ENCODE results near the gene GOSR2. TPM values are rescaled to one million over a fixed set of nuclear protein-coding genes. Genes with fewer than 3 reads are reported as not detected.

GOSR2 gene
- total RNA-seq, 2 experiments from 2014 or later: 53.1 to 57.8 TPM

- CTCF ChIA-PET: interaction anchor here (1.2 kb wide), 1 partner anchor 26 kb away, joined by 3 read pairs; no protein-coding TSS in a partner anchor
- Mint-ChIP-seq H3K27ac (no peak overlapping the region), H3K9me3 (ENCODE audit: low read depth) (no peaks in the 10 kb centered on the region), H3K36me3 (no peaks in the 10 kb centered on the region), H3K4me3 (no peak overlapping the region), H3K4me1 (no peaks in the 10 kb centered on the region), H3K27me3 (peaks cover 3% of the 10 kb centered on the region)
- DNase-seq (no peak), ATAC-seq (no peak)
Measured at GRCh38 chr17:46968224-46968834, 45.4 kb downstream of the GOSR2 start.

GRCh38 chr17:46968896-46969295 lies 45.9 kb downstream of the GOSR2 start:
- DNase-seq (no peak), ATAC-seq (no peak)
- Mint-ChIP-seq H3K27me3 (peaks cover 3% of the 10 kb centered on the region), H3K4me3 (no peak overlapping the region), H3K27ac (no peak overlapping the region), H3K9me3 (ENCODE audit: low read depth) (no peaks in the 10 kb centered on the region), H3K4me1 (no peaks in the 10 kb centered on the region), H3K36me3 (no peaks in the 10 kb centered on the region)
- CTCF ChIA-PET: no interaction called here

DNA sequence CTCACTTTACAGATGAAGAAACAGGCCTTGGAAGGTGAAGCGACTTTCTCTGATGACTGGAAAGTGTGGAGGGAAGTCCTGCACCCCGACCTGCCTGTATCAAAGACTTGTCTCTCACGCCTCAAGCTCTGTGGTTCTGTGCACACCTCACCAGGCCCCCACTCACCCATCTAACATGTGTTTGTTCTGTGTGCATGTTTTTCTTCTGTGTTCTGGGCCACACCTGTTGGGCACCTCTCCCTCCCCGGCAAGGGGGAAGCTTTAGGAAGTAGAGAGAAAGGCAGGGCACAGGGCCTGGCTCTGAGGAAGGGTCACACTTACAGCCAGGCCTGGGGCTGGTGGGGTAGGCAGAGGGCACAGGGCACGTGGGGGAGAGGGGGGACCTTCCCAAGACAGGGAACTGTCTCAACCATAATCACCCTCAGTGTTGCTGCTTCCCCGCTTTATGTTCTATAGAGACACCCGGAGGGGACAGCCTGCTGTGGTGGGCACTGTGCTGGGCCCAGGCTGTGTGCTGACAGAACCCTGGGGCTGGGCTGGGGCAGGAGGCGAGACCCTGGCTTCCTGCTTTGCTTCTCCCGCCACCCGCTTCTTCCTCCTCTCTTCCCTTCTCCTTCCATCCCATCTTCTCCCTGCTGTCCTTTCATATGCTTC lies 48.8 kb downstream of the GOSR2 start:
- Mint-ChIP-seq H3K9me3 (ENCODE audit: low read depth) (no peaks in the 10 kb centered on the region), H3K4me3 (no peak overlapping the region), H3K27me3 (peaks cover 10% of the 10 kb centered on the region), H3K36me3 (no peaks in the 10 kb centered on the region), H3K4me1 (no peaks in the 10 kb centered on the region), H3K27ac (no peak overlapping the region)
- ATAC-seq: no peak
- CTCF ChIA-PET: no interaction called here
- DNase-seq: no peak

DNA sequence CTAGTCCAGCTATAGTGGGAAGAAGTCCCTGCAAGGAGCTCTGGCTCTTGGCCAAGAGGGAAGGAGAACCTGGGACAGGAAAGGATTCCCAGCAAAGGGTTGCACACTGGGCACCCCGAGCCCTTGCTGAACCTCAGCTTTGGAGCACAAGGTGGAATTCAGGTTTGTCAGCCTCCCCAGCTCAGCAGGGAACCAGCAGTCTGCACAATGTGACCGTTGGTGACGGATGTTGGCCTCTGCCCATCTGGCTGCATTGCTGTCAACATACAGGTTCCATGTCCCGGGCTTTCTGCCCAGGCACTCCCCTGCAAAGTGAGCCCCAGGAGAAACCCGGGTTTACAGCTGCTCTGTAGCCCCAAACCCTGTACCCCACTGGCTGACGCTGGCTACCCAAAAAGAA lies 49.4 kb downstream of the GOSR2 start:
- Mint-ChIP-seq H3K36me3 (no peaks in the 10 kb centered on the region), H3K27ac (no peak overlapping the region), H3K4me3 (no peak overlapping the region), H3K27me3 (peaks cover 15% of the 10 kb centered on the region), H3K9me3 (ENCODE audit: low read depth) (no peaks in the 10 kb centered on the region), H3K4me1 (no peaks in the 10 kb centered on the region)
- no peak for ATAC-seq
- no peak for DNase-seq
- CTCF ChIA-PET: no interaction called here

GRCh38 chr17:46974086-46974485 lies 51.1 kb downstream of the GOSR2 start:
- Mint-ChIP-seq H3K27me3 (peaks cover 25% of the 10 kb centered on the region), H3K36me3 (no peaks in the 10 kb centered on the region), H3K4me3 (no peak overlapping the region), H3K4me1 (peaks cover 4% of the 10 kb centered on the region), H3K27ac (no peak overlapping the region), H3K9me3 (ENCODE audit: low read depth) (no peaks in the 10 kb centered on the region)
- no peak for ATAC-seq
- CTCF ChIA-PET: interaction anchor here (1.0 kb wide), 1 partner anchor 18 kb away, joined by 3 read pairs; no protein-coding TSS in a partner anchor
- DNase-seq: no peak

- Mint-ChIP-seq H3K27me3 (peaks cover 36% of the 10 kb centered on the region), H3K9me3 (ENCODE audit: low read depth) (no peaks in the 10 kb centered on the region), H3K4me3 (no peak overlapping the region), H3K36me3 (no peaks in the 10 kb centered on the region), H3K4me1 (peaks cover 12% of the 10 kb centered on the region), H3K27ac (no peak overlapping the region)
- DNase-seq (no peak), ATAC-seq (no peak)
- CTCF ChIA-PET: interaction anchor here (1.0 kb wide), 1 partner anchor 17 kb away, joined by 3 read pairs; no protein-coding TSS in a partner anchor
Measured at GRCh38 chr17:46975287-46975686, 52.3 kb downstream of the GOSR2 start.

- Mint-ChIP-seq H3K4me3 (no peak overlapping the region), H3K4me1 (peaks cover 13% of the 10 kb centered on the region), H3K9me3 (ENCODE audit: low read depth) (no peaks in the 10 kb centered on the region), H3K27ac (no peak overlapping the region), H3K36me3 (no peaks in the 10 kb centered on the region), H3K27me3 (peaks cover 45% of the 10 kb centered on the region)
- DNase-seq (no peak), ATAC-seq (no peak)
- CTCF ChIA-PET: no interaction called here
Measured at GRCh38 chr17:46976626-46977270, 53.8 kb downstream of the GOSR2 start.

DNA sequence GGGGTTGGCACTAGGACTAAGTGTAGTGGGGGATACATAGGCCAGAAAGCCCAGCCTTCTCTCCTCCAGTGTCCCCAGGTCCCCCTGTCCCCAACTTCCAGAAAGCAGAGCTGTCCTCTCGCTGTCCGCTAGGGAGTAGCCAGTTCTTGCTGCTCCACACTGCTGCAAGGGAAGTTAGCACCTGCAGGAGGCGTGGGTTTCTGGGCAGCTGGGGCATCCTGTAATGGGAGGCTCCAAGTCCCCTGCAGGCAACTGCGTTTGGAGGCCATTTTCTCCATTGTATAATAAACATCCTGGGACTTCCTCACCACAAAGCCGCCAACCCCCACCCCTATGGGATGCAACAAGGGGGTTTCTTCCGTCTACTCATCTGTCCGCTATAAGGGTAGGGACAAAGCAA lies 54.4 kb downstream of the GOSR2 start:
- no peak for DNase-seq
- no peak for ATAC-seq
- Mint-ChIP-seq H3K4me3 (no peak overlapping the region), H3K27ac (no peak overlapping the region), H3K27me3 (peaks cover 45% of the 10 kb centered on the region), H3K4me1 (peaks cover 13% of the 10 kb centered on the region), H3K9me3 (ENCODE audit: low read depth) (no peaks in the 10 kb centered on the region), H3K36me3 (no peaks in the 10 kb centered on the region)
- CTCF ChIA-PET: interaction anchor here (2.4 kb wide), 1 partner anchor 35 kb away, joined by 12 read pairs; no protein-coding TSS in a partner anchor

DNA sequence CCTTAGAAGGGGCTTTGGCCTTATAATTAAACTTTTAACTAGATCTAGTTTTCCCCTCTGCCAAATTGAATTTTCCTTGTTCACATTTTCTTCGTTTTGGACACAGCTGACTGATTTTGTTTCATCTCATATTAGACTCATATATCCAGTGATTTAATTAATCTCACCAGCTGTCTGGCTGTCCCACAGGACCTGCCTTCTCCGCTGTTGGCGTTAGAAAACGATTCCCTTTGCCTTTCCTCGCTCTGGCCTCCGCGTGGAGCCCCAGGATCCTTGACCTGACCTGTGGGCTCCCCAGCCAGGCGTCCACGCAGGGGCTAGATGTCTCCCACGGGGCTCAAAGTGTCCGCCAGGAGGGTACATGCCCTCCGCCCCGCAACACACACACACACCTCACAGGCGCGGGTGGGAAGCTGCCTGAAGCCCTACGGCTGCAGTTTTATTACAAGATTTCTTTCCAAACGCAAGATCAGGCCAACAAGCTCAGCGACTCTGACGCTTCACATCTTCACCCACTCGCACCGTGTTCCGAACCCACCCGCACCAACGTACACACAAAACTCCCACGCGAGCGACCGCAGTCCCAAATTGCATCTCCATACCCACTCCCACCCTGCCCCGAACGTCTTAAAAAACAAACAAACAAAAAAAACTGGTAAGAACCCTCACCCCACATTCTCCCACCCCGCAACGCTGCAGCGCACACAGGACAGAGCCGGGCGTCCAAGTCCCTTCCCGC lies 55.0 kb downstream of the GOSR2 start:
- Mint-ChIP-seq H3K27me3 (peaks cover 45% of the 10 kb centered on the region), H3K4me1 (peaks cover 13% of the 10 kb centered on the region), H3K36me3 (no peaks in the 10 kb centered on the region), H3K4me3 (peak overlapping the region; percentile 42), H3K9me3 (ENCODE audit: low read depth) (no peaks in the 10 kb centered on the region), H3K27ac (no peak overlapping the region)
- CTCF ChIA-PET: interaction anchor here (2.4 kb wide), 1 partner anchor 36 kb away, joined by 12 read pairs; no protein-coding TSS in a partner anchor
- ATAC-seq (peak; percentile 18), DNase-seq (no peak)

GRCh38 chr17:46978489-46979146 lies 55.7 kb downstream of the GOSR2 start:
- no peaks in the 10 kb centered on the region for H3K36me3 Mint-ChIP-seq
- CTCF ChIA-PET: interaction anchor here (2.4 kb wide), 1 partner anchor 37 kb away, joined by 12 read pairs; no protein-coding TSS in a partner anchor

DNA sequence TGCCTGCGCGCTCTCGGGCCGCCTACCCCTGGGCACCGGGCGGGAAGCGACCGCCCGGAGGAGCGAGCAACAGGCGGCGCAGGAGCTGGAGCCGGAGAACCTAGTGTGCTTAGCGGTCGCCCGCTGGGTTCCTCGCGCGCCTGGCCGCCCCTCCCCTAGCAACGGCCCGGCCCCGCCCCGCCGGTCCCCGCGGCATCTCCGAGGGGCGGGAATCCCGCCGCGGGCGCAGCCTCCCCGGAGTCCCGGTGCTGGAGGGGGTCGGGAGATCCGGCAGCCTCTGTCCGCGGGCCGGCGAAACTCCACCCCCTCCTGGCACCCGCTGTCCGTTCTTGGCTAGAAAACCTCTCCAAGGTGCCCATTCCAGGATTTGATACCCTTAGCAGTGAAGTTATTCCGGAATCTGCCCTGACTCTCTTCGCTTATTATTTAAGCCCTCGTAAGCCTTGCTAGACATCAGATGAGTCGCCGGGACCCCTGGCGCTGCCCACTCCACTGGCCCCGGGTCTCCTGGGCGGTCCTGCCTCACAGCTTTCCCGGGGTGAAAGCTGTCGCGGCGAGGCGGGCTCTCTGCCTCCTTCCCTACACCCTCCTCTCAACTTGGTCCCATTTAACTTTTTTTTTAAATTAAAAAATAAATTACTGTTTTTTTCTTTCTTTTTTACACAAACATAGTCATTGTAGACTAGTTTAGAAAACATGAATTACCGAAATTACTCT lies 56.3 kb downstream of the GOSR2 start, which contains the start of gene RPRML:
TSS of gene RPRML (minus strand) at position 107 of the 717 bp plus-strand sequence. CDS start 246 bp downstream, outside the sequence.
- Mint-ChIP-seq H3K36me3 (no peaks in the 10 kb centered on the region), H3K4me3 (peak within 1 kb of the TSS; percentile 59), H3K27ac (no peak within 1 kb of the TSS), H3K27me3 (peaks cover 45% of the 10 kb centered on the region), H3K4me1 (peaks cover 13% of the 10 kb centered on the region), H3K9me3 (ENCODE audit: low read depth) (no peaks in the 10 kb centered on the region)
- ATAC-seq (peak; percentile 77), DNase-seq (peak; percentile 44)
- CTCF ChIA-PET: interaction anchor here (2.4 kb wide), 1 partner anchor 37 kb away, joined by 12 read pairs; no protein-coding TSS in a partner anchor

More at GRCh38 chr17:46978489-46979146, 55.7 kb downstream of the GOSR2 start:
- ATAC-seq: peak; percentile 29
- Mint-ChIP-seq H3K4me1 (peaks cover 13% of the 10 kb centered on the region), H3K27me3 (peaks cover 45% of the 10 kb centered on the region), H3K4me3 (peak overlapping the region; percentile 43), H3K9me3 (ENCODE audit: low read depth) (no peaks in the 10 kb centered on the region), H3K27ac (no peak overlapping the region)
- no peak for DNase-seq

DNA sequence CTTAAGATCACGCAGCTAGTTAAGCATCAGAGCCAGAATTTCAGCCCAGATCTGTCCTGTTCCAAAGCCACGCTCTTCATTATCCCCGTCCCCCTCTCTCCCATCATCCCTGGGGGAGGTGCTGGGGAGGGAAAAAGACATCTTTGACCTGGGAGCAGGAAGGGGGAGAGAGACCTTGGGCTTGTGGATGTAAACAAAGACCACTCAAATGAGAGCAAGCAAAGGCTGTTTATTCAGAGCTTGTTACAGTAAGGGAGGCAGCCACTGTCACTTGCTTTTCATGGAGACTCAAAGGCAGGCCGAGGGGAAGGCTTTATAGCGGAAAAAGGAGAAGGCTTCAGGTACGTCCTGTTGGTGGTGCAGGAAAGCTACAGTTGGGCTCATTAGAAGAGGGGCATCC lies 59.6 kb downstream of the GOSR2 start:
- CTCF ChIA-PET: interaction anchor here (1.1 kb wide), 1 partner anchor 10 kb away, joined by 3 read pairs; no protein-coding TSS in a partner anchor
- peaks cover 13% of the 10 kb centered on the region for H3K4me1 Mint-ChIP-seq
- peaks cover 31% of the 10 kb centered on the region for H3K27me3 Mint-ChIP-seq
- H3K27ac Mint-ChIP-seq: no peak overlapping the region
- no peaks in the 10 kb centered on the region for H3K9me3 Mint-ChIP-seq (ENCODE audit: low read depth)
- DNase-seq: no peak
- no peak overlapping the region for H3K4me3 Mint-ChIP-seq
- ATAC-seq: no peak
- no peaks in the 10 kb centered on the region for H3K36me3 Mint-ChIP-seq

All from activated CD8-positive, alpha-beta memory T cell treated with anti-CD3 and anti-CD28 coated beads, Interleukin-2, amount 10 ng/mL, durations not matched to agents 7 days and 5 days (primary cell).